ENCODE results near the gene IGLL1.
"Not testable (repeated sequence)": the region's sequence is repeated elsewhere in the genome, so short reads cannot be mapped to it uniquely, and the experiment has no call there.

Gene IGLL1

DNA sequence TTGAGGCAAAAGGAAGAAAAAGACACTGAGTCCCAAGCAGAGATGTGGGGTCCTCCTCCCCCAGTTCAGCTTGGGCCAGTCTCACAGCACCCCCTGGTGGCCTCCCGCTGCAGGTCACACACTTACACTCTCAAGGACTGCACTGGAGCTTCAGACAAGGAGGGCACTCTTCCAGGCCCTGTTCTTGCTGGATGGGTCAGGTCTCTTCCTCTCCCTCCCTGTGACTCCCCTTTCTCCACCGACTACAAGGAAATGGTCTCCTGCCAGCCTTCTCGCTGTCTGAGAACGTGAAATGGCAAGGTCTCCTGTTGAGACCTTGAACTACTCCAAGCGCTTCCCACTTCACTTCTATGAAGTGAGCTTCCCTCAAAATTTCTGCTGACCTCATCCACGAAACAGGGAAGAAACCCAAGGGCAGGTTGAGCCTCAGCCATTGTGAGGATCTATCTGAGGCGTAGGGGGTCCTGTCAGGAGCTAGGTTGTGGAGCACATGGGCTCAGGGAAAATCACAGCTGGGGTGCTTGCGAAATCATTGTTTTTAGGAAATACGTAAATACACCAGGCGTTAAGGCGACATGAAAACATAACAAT, 11.2 kb upstream of the IGLL1 start:
- DNase-seq, result peak; percentile 55

DNA sequence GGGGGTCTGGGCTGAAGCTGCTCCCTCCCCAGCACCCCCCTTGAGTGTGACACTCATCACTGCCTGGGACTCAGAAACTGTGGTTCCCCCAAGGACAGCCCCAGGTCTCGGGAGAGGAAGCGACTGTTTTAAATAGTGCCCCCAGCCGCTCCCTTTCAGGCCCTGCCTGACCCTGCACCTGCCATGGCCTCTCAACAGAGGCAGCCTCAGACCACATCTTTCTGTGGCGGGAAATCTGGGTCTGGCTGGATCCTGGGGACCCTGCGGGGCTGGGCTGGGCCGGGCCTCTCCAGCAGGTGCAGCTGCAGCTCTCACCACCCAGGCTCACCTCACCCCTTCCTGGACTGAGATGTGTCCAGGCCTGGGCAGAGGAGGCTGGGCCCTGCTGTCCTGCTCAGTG, 3.7 kb upstream of the IGLL1 start:
- no peak for DNase-seq

DNA sequence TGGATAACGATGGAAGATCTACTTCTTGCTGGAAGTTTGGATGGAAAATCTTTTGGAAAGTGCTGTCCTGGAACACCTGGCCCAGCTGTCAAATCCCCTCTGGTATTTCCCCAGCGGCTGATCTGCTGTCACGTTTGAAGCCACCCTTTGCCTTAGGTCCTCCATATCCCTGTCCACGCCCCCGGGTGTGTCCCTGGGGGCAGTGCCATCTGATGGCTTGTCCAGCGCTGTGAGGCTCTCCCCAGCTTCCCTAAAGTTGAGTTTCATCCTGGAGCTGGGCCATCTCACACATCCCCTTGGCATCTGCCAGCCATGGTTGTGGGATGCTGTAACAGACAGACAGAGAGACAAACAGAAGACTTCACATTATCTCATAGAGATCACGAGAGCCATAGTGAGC, 3.1 kb upstream of the IGLL1 start:
- DNase-seq, result no peak

DNA sequence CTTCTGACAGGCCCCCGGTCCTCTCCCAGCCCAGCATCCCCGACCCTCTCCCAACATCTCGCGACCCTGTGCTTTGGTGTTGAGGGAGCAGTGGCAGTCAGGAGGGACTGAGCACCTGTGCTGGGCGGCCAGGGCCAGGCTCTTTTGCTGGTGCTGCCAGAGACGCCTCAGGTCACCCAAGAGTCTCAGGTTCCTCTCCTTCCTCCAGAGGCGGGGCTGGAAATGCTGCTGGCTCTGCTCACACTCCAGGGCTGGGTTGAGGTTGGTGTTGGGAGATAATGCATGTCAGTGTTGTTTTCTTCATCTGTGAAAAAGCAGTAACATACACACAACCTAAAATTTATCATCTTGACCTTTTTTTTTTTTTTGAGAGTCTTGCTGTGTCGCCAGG, 1.2 kb upstream of the IGLL1 start:
- no peak for DNase-seq

DNA sequence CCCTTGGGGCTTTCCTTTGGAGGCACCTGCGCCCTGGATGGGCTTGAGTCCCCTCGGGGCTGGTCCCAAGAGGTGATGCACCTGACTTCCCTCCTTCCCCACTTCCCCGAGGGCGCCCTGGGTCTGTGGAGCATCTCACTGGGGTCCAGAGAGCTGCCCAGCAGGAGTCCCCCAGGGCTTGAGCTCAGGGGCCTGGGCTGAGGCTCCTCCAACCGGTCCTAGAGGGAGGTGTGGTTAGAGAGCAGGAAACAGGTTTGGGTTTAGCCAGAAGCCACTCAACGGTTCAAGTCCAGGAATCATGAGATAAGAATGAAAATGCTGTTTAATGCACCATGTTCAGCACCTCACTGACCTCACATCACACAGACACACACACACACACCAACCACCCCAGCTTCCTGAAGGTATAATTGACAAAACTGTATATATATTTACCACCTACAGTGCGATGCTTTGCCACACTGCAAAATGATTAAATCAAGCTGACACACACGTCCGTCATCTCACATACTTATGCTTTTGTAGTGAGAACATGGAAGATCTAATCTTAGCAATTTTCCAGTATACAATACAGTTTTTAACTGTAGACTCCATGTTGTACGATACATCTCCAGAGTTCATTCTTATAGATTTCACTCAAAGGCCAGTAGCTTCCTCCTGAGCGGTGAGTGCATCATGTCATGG, 628 bp upstream of the IGLL1 start:
- DNase-seq, result no peak

DNA sequence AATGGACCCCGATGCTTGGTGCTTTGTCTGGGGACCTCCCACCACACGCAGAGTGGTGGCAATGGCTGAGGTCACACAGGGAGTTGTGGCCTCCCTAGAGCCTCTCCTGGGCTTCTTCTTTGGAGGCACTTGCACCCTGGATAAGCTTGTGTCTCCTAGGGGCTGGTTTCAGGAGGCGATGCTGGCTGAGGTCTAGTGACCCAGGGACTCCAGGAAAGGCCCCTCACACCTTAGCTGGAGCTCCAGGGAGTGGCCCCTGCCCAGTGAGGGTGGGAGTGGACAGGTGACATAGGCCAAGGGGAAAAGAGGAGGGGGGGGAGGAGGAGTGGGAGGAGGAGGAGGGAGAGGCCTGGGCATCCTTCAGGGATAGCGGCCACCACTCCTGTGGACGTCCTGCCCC, 810 bp downstream of the IGLL1 start:
- DNase-seq, result no peak

DNA sequence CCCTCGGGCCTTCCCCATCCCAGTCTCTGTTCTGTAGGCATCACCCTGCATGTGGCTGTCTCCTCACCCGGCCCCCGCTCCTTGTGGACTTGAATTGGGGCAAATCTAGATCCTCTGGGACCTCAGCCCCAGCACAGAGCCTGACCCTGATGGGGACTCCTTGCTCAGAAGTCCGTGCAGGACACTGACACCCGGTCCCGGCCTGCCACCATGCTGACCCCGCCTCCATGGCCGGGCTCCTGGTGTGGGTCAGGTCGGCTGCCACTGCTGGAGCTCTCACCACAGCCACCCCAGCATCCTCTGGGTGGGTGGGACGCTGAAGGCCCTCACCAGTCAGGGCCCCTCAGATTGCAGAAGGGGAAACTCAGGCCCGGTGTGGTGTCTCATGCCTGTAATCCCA, 1.8 kb downstream of the IGLL1 start:
- DNase-seq, result no peak

DNA sequence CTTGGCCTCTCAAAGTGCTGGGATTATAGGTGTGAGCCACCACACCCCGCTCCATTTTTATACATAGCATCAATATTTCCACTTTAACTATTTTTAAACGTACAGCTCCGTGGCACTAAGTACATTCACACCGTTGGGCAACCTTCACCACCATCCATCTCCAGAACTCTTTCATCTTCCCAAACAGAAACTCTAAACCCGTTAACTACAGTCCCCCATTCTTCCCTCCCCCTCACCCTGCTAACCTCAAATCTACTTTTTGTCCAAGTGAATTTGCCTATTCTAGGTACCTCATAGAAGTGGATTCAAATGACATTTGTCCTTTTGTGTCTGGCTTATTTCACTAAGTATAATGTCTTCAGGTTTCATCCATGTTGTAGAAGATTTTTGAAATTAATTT, 3.4 kb downstream of the IGLL1 start:
- no peak for DNase-seq

DNA sequence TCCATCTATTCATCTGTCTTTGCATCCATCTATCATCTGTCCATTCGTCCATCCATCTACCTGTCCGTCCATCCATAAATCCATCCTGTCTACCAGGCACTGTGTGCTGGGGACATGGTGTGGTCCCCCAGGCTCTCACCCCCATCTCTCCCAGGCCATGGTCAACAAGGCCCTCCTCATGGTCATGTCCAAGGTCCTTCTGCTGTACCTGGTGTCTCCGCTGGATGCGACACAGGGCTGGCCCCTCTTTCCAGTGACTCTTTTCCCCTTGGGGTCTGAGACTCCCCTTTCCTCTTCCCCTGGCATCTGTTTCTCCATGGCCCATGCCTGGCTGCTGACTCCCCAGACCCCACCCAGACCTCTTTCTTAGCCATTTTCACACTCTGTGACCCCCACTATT, 4.5 kb downstream of the IGLL1 start:
- DNase-seq, result no peak

DNA sequence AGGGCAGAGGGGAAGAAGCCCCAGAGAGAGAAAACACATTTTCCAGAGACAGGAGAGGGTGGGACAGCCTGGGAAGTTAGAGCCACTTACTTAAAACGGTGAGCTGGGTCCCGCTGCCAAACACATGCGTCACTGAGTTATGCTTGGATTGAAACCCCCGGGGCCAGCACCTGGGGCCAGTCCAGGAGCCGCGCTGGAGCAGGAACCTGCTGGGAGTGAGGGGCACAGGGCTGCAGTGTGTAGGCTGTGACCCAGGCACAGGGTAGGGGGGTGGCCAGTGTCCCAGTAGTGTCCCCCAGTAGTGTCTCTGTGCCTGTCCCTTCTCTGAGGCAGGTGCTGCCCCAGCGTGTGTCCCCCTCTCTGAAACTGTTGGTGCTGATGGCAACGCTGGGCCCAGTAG, 5.2 kb downstream of the IGLL1 start:
- DNase-seq, result no peak

DNA sequence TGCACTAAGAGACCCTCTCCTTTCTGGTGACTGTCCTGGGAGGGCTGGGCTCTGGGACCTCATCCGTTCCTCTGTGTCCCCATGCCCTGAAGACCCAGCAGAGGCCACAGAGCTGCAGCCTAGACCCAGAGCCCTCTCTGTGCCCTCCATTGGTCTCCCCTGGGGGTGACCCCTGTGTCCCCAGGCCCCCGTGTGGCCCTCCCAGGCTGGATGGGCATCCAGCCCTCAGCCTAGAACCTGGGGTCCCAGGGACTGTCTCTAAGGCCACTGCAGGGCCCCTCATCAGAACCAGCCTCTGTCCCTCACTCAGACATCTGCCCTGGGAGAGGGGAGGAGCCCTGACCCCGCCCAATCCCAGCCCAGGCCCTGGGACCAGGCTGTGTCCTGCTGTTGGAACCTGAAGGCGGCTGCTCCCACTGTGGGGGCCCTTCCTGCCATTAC, 5.7 kb downstream of the IGLL1 start:
- DNase-seq, result no peak

DNA sequence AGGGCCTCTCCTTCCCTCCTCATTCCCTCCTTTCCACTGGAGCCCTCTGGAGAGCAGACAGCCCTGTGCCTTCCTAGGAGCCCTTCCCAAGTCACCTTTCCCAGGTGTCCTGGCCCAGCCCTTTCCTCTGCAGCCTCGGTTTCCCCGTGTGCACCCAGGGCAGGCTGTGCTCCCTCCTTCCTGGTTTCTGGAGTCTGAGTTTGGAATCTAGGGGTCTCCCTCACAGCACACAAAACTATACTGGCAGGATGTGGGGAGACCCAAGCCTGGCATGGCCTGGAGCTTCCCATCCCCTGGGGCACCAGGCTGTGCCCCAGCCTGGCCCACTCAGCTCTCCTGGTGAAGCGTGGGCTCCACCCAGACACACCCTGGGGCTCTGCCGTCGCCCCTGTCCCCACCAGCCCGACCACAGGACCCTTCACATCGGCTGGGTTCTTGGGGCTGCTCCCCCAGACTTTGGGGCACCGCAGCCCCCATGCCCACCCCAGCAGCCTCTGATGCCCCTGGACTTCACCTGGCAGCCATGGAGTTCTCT, 6.3 kb downstream of the IGLL1 start:
- not testable (repeated sequence) for DNase-seq

DNA sequence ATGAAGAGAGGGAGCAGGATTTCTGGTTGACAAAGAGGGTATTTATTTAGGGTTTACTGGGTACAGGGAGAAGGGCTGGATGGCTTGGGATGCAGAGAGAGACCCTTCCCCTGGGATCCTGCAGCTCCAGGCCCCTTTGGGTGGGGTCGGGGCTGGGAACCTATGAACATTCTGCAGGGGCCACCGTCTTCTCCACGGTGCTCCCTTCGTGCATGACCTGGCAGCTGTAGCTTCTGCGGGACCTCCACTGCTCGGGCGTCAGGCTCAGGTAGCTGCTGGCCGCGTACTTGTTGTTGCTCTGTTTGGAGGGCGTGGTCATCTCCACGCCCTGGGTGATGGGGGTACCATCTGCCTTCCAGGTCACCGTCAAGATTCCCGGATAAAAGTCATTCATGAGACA, 7.0 kb downstream of the IGLL1 start:
- not testable (repeated sequence) for DNase-seq

DNA sequence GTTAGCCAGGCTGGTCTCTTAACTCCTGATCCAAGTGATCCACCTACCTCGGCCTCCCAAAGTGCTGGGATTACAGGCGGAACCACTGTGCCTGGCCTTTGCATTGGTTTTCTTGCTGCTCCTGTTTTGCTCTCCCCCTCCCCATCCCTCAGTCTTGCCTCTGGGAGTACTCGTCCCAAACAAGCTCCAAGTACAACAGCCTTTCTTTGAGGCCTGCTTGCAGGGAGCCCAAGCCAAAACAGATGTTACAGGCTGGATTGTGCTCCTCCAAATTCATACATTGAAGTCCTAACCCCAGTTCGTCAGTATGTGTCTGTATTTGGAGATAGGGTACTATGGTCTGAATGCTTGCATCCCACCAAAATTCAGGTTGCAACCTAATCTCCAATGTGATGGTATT, 8.6 kb downstream of the IGLL1 start:
- DNase-seq, result no peak

DNA sequence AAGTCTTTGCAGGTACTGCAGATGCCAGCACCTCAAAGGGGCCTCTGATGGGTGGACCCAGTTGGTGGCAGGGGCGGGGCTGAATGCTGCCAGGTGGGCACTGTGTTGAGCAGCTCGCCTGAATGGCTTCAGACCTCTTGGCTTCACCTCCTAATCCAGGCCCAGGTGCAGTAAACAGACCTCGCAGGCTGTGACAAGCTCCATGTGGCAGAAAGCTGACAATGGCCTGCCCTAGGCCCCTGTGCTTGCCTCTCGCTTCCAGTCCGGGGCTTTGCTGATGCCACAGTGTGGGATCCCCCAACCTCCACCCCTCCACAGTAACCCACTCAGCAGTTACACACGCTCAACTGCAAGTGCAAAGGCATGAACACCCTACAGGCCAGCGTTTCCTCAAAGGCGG, 9.4 kb downstream of the IGLL1 start:
- DNase-seq, result no peak

DNA sequence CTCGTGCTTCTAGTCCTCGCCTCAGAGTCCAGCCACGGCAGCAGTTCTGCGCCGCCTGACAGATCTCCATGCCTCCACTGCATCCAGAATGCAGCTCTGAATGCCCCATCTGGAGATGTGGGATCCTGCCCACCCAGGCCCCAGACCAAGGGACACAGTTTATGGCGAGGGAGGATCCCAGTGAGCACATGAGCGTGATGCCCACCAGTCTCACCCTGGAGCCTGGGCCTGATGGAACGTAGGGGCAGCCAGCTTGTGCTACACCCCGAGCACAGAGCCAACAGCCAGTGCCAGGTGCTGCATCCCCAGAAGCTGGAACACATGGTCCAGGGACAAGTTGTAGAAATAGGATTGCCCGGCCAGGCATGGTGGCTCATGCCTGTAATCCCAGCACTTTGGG, 10.4 kb downstream of the IGLL1 start:
- no peak for DNase-seq

DNA sequence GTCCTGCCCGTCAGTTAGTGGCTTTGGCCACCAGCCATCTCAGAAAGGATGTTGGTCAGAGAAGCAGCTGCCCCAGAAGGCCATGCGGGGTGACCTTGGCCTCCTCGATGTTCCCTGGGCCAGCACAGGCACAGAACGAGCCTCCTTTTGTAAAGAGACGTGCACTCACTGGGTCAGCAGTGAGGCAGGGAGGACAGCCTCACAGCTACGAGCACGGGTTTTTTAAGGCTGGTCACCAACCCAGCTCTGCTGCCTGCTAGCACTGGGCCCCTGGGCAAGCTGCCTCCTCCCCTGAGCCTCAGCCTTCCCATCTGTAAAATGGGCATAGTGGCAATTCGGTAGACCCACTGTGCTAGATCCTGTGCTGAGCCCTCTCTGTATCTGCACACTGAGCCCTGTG, 10.8 kb downstream of the IGLL1 start:
- no peak for DNase-seq

DNA sequence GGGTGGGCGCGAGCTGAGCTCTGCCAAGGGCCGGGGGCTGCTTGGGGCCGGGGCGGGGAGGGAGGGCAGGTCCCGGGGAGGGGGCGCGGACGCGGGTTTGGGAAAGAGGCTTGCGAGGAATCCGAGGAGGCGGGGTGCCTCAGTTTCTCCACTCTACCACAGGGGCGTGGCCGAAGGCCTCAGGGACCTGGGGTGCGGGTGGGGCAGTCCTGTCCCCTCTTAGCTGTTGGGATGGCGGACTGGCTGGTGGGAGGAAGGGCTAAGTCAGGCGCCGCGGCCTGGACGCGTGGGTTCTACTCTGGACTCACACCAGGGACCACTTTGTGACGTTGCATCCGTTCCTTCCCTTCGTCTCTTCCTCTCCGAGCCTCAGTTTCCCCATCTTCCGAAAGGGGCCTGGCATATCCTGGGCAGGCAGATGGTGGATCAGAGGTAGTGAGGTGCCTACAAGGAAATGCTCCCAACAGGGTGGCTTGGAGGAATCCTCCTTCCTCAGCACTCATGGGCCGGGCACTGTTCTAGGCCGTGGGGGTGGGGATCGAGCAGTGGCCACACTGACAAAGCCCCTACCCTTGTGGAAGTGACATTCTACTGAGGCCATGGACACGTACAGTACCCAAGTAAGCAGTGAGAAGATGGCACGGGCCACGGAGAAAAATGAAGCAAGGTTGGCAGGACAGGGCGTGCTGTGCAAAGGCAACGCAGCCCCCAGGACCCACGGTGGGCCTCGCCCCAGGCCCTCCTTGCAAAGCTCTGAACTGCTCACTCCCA, 13.2 kb downstream of the IGLL1 start:
- DNase-seq, result no peak

DNA sequence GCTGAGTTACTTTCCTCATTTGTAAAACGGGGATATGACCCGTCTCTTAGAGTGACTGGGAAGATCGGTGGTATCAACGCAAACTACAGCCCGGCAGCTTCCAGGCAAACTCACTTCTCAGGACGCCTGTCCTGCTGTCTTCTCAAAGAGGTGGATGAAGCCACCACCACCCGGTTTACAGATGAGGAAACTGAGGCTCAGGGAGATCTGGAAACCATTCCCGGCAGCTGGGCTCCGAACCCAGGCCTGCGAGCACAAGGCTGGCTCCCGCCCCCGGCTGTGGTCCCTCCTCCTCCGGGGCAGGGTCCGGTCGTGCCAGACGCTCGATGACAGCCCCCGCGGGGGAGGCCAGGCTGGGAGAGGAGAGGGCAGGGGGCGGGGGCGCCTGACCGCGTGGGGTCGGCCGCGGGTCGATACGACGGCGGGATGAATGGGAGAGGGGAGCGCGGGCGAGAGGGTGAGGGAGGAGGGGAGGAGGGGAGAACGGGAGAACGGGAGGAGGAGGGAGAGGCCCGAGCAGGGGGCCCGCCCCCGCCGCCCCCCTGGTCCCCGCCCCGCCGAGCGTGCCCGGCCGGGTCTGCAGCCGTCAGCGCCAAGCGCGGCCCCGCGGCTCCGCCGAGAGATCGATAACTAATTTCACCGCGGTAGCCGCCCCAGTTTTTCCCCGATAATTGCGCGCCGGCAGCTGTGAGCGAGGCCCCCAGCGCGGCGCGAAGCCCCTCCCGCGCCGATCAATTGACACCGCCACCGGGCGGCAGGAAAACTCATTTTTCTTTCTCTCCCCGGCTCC, 14.0 kb downstream of the IGLL1 start:
- no peak for DNase-seq

DNA sequence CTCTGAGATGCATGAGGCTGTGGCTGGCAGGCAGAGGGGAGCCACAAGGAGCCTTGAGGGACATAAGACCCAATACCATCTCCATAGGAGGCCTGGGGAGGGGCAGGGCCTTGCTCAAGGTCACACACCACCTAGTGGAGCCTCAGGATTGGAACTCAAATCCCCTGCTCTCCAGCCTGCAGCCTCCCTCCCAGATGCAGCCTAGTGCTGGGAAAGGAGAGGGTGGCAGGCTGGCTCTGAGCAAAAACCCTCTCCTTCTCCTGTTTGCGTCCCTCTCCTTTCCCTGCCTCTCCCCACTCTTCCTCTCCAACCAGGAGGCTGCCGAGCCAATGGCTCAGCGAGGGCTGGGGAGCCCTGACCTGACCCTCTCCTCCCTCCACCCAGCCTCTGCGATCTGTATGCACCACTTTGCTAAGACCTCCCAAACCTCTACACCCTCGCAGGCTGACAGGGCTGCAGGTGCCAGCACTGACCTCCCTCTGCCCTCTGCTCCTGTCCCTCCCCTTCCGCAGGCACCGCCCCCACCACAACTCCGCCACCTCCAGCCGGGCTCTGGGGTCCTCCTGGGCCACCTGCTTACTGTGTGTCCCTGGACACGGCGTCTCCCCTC, 14.7 kb downstream of the IGLL1 start:
- DNase-seq, result no peak

DNA sequence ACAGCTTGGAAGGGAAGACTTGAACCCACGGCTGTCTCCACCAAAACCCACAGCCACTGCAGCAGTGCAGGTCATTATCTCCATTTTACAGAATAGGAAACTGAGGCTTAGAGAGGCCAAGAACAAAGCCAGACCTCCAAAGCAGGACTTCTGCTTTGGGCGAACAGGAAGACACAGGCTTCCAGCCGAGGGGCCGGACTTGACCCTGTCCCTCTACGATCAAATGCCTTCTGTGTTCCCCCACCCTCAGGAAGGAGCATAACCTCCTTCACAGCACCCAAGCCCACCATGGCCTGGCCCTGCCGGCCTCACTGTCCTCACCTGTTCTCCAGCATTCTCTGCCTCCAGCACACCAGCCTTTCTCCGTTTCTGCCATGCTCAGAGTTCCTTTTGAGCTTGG, 15.8 kb downstream of the IGLL1 start:
- no peak for DNase-seq

DNA sequence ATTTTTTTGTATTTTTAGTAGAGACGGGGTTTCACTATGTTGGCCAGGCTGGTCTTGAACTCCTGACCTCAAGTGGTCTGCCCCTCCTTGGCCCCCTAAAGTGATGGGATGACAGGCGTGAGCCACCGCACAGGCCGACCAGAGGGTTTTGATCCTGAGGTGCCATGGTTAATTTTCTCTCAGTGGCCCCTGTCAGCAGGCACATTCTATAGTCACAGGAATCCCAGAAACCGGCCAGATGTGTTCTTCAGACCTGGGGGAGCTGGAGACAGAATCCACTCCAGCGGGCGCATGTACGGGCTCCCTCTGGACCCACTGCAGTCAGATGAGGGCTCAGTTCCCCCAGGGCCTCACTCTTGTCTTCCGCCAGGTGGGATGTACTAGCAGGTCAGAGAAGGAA, 17.0 kb downstream of the IGLL1 start:
- DNase-seq, result no peak

DNA sequence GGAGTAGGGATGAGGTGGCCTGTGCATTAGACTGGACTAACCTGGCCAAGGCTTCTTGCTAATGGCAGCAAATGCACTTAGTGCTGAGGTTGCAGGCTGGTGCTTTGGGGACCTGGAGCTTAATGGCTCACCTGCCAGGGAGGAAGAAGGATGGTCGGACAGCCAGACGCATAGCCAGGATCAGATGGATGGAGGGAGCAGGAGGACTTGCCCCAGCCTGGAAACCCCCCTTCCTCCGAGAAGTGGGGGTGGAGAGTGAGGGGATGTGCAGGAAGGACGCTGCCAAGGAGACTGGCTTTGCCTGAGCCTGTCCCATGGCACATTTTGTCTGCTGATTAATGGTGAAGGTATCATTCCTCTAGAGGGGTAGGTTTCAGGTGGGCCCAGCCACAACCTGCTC, 17.9 kb downstream of the IGLL1 start:
- DNase-seq, result no peak
